PC-3 (cell line): ENCODE measurements around the gene BRAT1. TPM values are rescaled to one million over a fixed set of nuclear protein-coding genes. Genes with fewer than 3 reads are reported as not detected.

Experiments used
- ATAC-seq: fragments of 200-7000 bp; cut with Tn5 transposase; 2 replicates; pipeline ENCODE4 v1.9.1; 2020; ENCODE audit warnings: mild to moderate bottlenecking, moderate library complexity
- BruUV-seq: library from RNA; stranded (reverse); fragments of 400-500 nt; replicated peaks from 2 replicates; lab custom pipeline; 2021; lab: Mats Ljungman, UMichigan
- CTCF ChIA-PET: fragments of 300-600 bp; sonication (Branson Sonifier 250); formaldehyde crosslinking; loops from one replicate; lab custom pipeline; 2022; ENCODE audit warnings: antibody characterized with exemption; lab: Charles Lee
- POLR2A ChIA-PET: fragments of 300-600 bp; sonication (Branson Sonifier 250); formaldehyde crosslinking; loops from one replicate; lab custom pipeline; 2022; ENCODE audit warnings: antibody characterized with exemption; ENCODE audit not compliant: unreplicated experiment; lab: Charles Lee
- DNase-seq: peaks from one replicate; pipeline ENCODE4 v3.0.0-alpha.2; 2015
- H2AFZ ChIP-seq: fragments of 300-600 bp; sonication (generic); 2 replicates; pipeline ENCODE4 v1.6.0; 2016; ENCODE audit warnings: antibody characterized with exemption, low read length
- H3F3A ChIP-seq: fragments of 300-600 bp; sonication (generic); one replicate; pipeline ENCODE4 v1.6.0; 2017; ENCODE audit warnings: antibody characterized with exemption, low read length, control low read depth, mild to moderate bottlenecking; ENCODE audit not compliant: unreplicated experiment
- H3K27ac ChIP-seq: fragments of 300-600 bp; sonication (generic); 2 replicates; pipeline ENCODE4 v1.5.1; 2016; ENCODE audit warnings: mild to moderate bottlenecking, low read length
- H3K27me3 ChIP-seq: fragments of 300-600 bp; sonication (generic); 2 replicates; pipeline ENCODE4 v1.6.1; 2016; ENCODE audit warnings: low read length, mixed read lengths
- H3K36me3 ChIP-seq: fragments of 300-600 bp; sonication (generic); 2 replicates; pipeline ENCODE4 v1.6.1; 2016; ENCODE audit warnings: low read depth, mixed run types, low read length, mixed read lengths
- H3K4me1 ChIP-seq: fragments of 300-600 bp; sonication (generic); 2 replicates; pipeline ENCODE4 v1.5.1; 2016; ENCODE audit warnings: low read length; ENCODE audit not compliant: insufficient read depth
- H3K4me2 ChIP-seq: fragments of 300-600 bp; sonication (generic); 2 replicates; pipeline ENCODE4 v1.6.0; 2016; ENCODE audit warnings: low read length
- H3K4me3 ChIP-seq: fragments of 300-600 bp; sonication (generic); 2 replicates; pipeline ENCODE4 v1.5.1; 2016; ENCODE audit warnings: mild to moderate bottlenecking, low read length, mixed read lengths
- H3K79me2 ChIP-seq: fragments of 300-600 bp; sonication (generic); 2 replicates; pipeline ENCODE4 v1.6.1; 2017; ENCODE audit warnings: low read length, mixed read lengths
- H3K9ac ChIP-seq: fragments of 300-600 bp; sonication (generic); 2 replicates; pipeline ENCODE4 v1.6.0; 2016; ENCODE audit warnings: mild to moderate bottlenecking, low read length
- H3K9me2 ChIP-seq: fragments of 300-600 bp; sonication (generic); replicated peaks from 2 replicates; pipeline ENCODE4 v1.6.1; 2016; ENCODE audit warnings: mixed run types, low read length, mixed read lengths
- H3K9me3 ChIP-seq: fragments of 300-600 bp; sonication (generic); 2 replicates; pipeline ENCODE4 v1.6.1; 2016; ENCODE audit warnings: low read length, mixed read lengths
- H4K20me1 ChIP-seq: fragments of 300-600 bp; sonication (generic); 2 replicates; pipeline ENCODE4 v1.6.1; 2016; ENCODE audit warnings: low read length, mixed read lengths
- CTCF ChIP-seq: fragments of 300-600 bp; sonication (generic); conservative IDR thresholded peaks from 2 replicates; pipeline ENCODE4 v1.5.1; 2017; ENCODE audit warnings: antibody characterized with exemption, low read depth, mild to moderate bottlenecking, low read length
- EZH2 ChIP-seq: fragments of 300-600 bp; sonication (generic); IDR thresholded peaks from one replicate; pipeline ENCODE4 v1.6.1; 2017; ENCODE audit warnings: antibody characterized with exemption, mild to moderate bottlenecking, low read length; ENCODE audit not compliant: unreplicated experiment
- EZH2phosphoT487 ChIP-seq: fragments of 300-600 bp; sonication (generic); IDR thresholded peaks from 2 replicates; pipeline ENCODE4 v1.6.1; 2018; ENCODE audit warnings: mild to moderate bottlenecking, antibody characterized with exemption, low read length, borderline replicate concordance
- intact Hi-C: fragments of 100-400 bp; cut with micrococcal nuclease; formaldehyde crosslinking; loops from 2 replicates; pipeline ENCODE4 v1.9.0; 2023
- total RNA-seq: library from RNA; depleted of rRNA; stranded (reverse); fragments of >200 nt; gene quantifications from 2 replicates; pipeline ENCODE4 v1.2.3, GENCODE V29; 2014

BRAT1 gene
- total RNA-seq, 1 experiment from 2014 or later: 65.2 TPM

- Histone ChIP-seq H3K27me3 (no peaks in the 10 kb centered on the region), H3K9me2 (no peaks in the 10 kb centered on the region), H3K9ac (no peak overlapping the region), H4K20me1 (no peaks in the 10 kb centered on the region), H3K4me3 (no peak overlapping the region), H3K79me2 (no peaks in the 10 kb centered on the region), H3K36me3 (no peaks in the 10 kb centered on the region), H3K4me1 (peaks cover 13% of the 10 kb centered on the region), H3K4me2 (no peak overlapping the region), H3K27ac (no peak overlapping the region), H2AFZ (no peak overlapping the region), H3K9me3 (no peaks in the 10 kb centered on the region), H3F3A (no peaks in the 10 kb centered on the region)
- ATAC-seq (no peak), DNase-seq (no peak)
- CTCF ChIA-PET: no interaction called here
- POLR2A ChIA-PET: no interaction called here
- no TSS peak for BruUV-seq
- intact Hi-C loops: no loop called here
- no peak for TF ChIP-seq EZH2
- TF ChIP-seq CTCF: no peak
- no peak for TF ChIP-seq EZH2phosphoT487
These were observed 45.1 kb downstream of the BRAT1 start for GRCh38 chr7:2510130-2510776.

GRCh38 chr7:2509298-2509906, 45.9 kb downstream of the BRAT1 start:
- no peak overlapping the region for H3K9ac ChIP-seq
- no peak overlapping the region for H2AFZ ChIP-seq
- no peak overlapping the region for H3K4me3 ChIP-seq
- CTCF ChIA-PET: no interaction called here
- no peaks in the 10 kb centered on the region for H3F3A ChIP-seq
- no peak for DNase-seq
- POLR2A ChIA-PET: no interaction called here
- no peak overlapping the region for H3K4me2 ChIP-seq
- no peak overlapping the region for H3K27ac ChIP-seq
- no peak for ATAC-seq
- no peaks in the 10 kb centered on the region for H3K9me2 ChIP-seq
- H3K36me3 ChIP-seq: no peaks in the 10 kb centered on the region
- intact Hi-C loops: no loop called here
- H3K9me3 ChIP-seq: no peaks in the 10 kb centered on the region
- TF ChIP-seq CTCF: no peak
- no peak for TF ChIP-seq EZH2
- no peak for TF ChIP-seq EZH2phosphoT487
- BruUV-seq: no TSS peak
- H3K27me3 ChIP-seq: no peaks in the 10 kb centered on the region
- peaks cover 13% of the 10 kb centered on the region for H3K4me1 ChIP-seq
- no peaks in the 10 kb centered on the region for H4K20me1 ChIP-seq
- H3K79me2 ChIP-seq: no peaks in the 10 kb centered on the region
